ENCODE measurements around the gene AGBL4.

AGBL4 gene

GRCh38 chr1:49213301-49213700 lies 810.5 kb downstream of the AGBL4 start:
- TF ChIP-seq ZFX (IDR thresholded peaks at IDR 0.05; ENCODE audit: borderline replicate concordance) = no peak
- TF ChIP-seq CTCF (IDR thresholded peaks at IDR 0.05) = no peak
- no peak overlapping the region for H3K27ac ChIP-seq

GRCh38 chr1:49208712-49209111 lies 815.0 kb downstream of the AGBL4 start:
- TF ChIP-seq ZFX (IDR thresholded peaks at IDR 0.05; ENCODE audit: borderline replicate concordance) (no peak), CTCF (IDR thresholded peaks at IDR 0.05) (no peak)
- H3K27ac ChIP-seq = no peak overlapping the region

- TF ChIP-seq ZFX (IDR thresholded peaks at IDR 0.05; ENCODE audit: borderline replicate concordance) (no peak), CTCF (IDR thresholded peaks at IDR 0.05) (no peak)
- no peak overlapping the region for H3K27ac ChIP-seq
Measured at GRCh38 chr1:49204720-49205119, 819.0 kb downstream of the AGBL4 start.

- no peak overlapping the region for H3K27ac ChIP-seq
- TF ChIP-seq ZFX (IDR thresholded peaks at IDR 0.05; ENCODE audit: borderline replicate concordance) = no peak
- no peak for TF ChIP-seq CTCF (IDR thresholded peaks at IDR 0.05)
Measured at GRCh38 chr1:49200738-49201137, 823.0 kb downstream of the AGBL4 start.

GRCh38 chr1:49199564-49199963 lies 824.2 kb downstream of the AGBL4 start:
- peak overlapping the region; percentile 65 for H3K27ac ChIP-seq
- TF ChIP-seq ZFX (IDR thresholded peaks at IDR 0.05; ENCODE audit: borderline replicate concordance) = no peak
- TF ChIP-seq CTCF (IDR thresholded peaks at IDR 0.05) = no peak

GRCh38 chr1:49197081-49197480 lies 826.7 kb downstream of the AGBL4 start:
- TF ChIP-seq CTCF (IDR thresholded peaks at IDR 0.05) (no peak), ZFX (IDR thresholded peaks at IDR 0.05; ENCODE audit: borderline replicate concordance) (no peak)
- no peak overlapping the region for H3K27ac ChIP-seq

- H3K27ac ChIP-seq = peak overlapping the region; percentile 60
- TF ChIP-seq ZFX (IDR thresholded peaks at IDR 0.05; ENCODE audit: borderline replicate concordance) = no peak
- TF ChIP-seq CTCF (IDR thresholded peaks at IDR 0.05) = no peak
Measured at GRCh38 chr1:49190138-49190537, 833.6 kb downstream of the AGBL4 start.

Measured in 22Rv1 (cell line).